A549 treated with AZD9567 at 1 μM for 4 hours (cell line): Measurements from ENCODE around the gene LYPD1. TPM values are rescaled to one million over a fixed set of nuclear protein-coding genes. Genes with fewer than 3 reads are reported as not detected.

Experiments
- total RNA-seq: library from RNA; stranded (reverse); fragments of 200-300 nt; extraction: Qiagen RNA extraction; gene quantifications from 5 replicates; pipeline ENCODE4 v1.2.3, GENCODE V29; 2022; ENCODE audit not compliant: insufficient read depth

LYPD1 gene
- 8.6 to 14.8 TPM (median 11.7 TPM) in 5 replicates for total RNA-seq

GRCh38 chr2:132669908-132670495 is at the start of gene LYPD1:
Gene LYPD1, minus strand, starts transcription at chr2:132670205. Its CDS starts 273 bp downstream, at chr2:132669932.

